ENCODE results near the gene MAP3K1. TPM values are rescaled to one million over a fixed set of nuclear protein-coding genes. Genes with fewer than 3 reads are reported as not detected.

Gene MAP3K1
- total and polyA plus RNA-seq, 4 donors: 2.4 to 15.4 (median 6.7) TPM

- TF ChIP-seq REST (IDR thresholded peaks at IDR 0.05) (no peak), HNF4G (IDR thresholded peaks at IDR 0.05) (no peak), YY1 (IDR thresholded peaks at IDR 0.05) (no peak)
These were observed 10.0 kb downstream of the MAP3K1 start (continued) for GRCh38 chr5:56825222-56825824.

- Histone ChIP-seq H3K27me3 (ENCODE audit: control insufficient read depth in 4 of 4, insufficient read depth in 4 of 4, low read length in 3 of 4) (no peaks in the 10 kb centered on the region), H3K4me3 (ENCODE audit: low read depth in 1 of 3, low read length in 3 of 3) (no peak overlapping the region), H3K36me3 (ENCODE audit: control insufficient read depth in 4 of 4, insufficient read depth in 3 of 4, low read depth in 1 of 4, low read length in 3 of 4) (no peaks in the 10 kb centered on the region), H3K9ac (ENCODE audit: low read depth in 1 of 2, low read length in 2 of 2) (no peak overlapping the region), H3K9me3 (ENCODE audit: control insufficient read depth in 4 of 4, low read length in 3 of 4) (no peaks in the 10 kb centered on the region), H3K4me1 (ENCODE audit: control insufficient read depth in 4 of 4, insufficient read depth in 4 of 4, low read length in 3 of 4) (peaks cover 0 to 32% (median 3%) of the 10 kb centered on the region in 4 donors), H3K27ac (ENCODE audit: low read depth in 1 of 2, low read length in 2 of 2) (no peak overlapping the region)
- WGBS: 76% methylated on average over 5 of the region's 5 CpGs
- no peak for DNase-seq (ENCODE audit: low spot score)
- TF ChIP-seq RAD21 (IDR thresholded peaks at IDR 0.05): peak in 1 of 2 donors; percentile 60
- TF ChIP-seq CTCF (IDR thresholded peaks at IDR 0.05; ENCODE audit: low read depth, low read length, missing input control): peak; percentile 15
- TF ChIP-seq REST (IDR thresholded peaks at IDR 0.05): no peak
- no peak for TF ChIP-seq ATF3 (IDR thresholded peaks at IDR 0.05)
- no peak for TF ChIP-seq TAF1 (conservative IDR thresholded peaks at IDR 0.05)
These were observed 11.7 kb downstream of the MAP3K1 start for GRCh38 chr5:56827049-56827448.

GRCh38 chr5:56827924-56828323 is 12.6 kb downstream of the MAP3K1 start:
- WGBS: 87% methylated on average over 2 of the region's 2 CpGs
- Histone ChIP-seq H3K4me1 (ENCODE audit: control insufficient read depth in 4 of 4, insufficient read depth in 4 of 4, low read length in 3 of 4) (peaks cover 2 to 32% (median 5%) of the 10 kb centered on the region in 4 donors), H3K27ac (ENCODE audit: low read depth in 1 of 2, low read length in 2 of 2) (no peak overlapping the region), H3K36me3 (ENCODE audit: control insufficient read depth in 4 of 4, insufficient read depth in 3 of 4, low read depth in 1 of 4, low read length in 3 of 4) (no peaks in the 10 kb centered on the region), H3K9ac (ENCODE audit: low read depth in 1 of 2, low read length in 2 of 2) (no peak overlapping the region), H3K27me3 (ENCODE audit: control insufficient read depth in 4 of 4, insufficient read depth in 4 of 4, low read length in 3 of 4) (no peaks in the 10 kb centered on the region), H3K4me3 (ENCODE audit: low read depth in 1 of 3, low read length in 3 of 3) (no peak overlapping the region), H3K9me3 (ENCODE audit: control insufficient read depth in 4 of 4, low read length in 3 of 4) (no peaks in the 10 kb centered on the region)
- TF ChIP-seq EGR1 (IDR thresholded peaks at IDR 0.05; ENCODE audit: low read depth in 2 of 2): no peak
- TF ChIP-seq RAD21 (IDR thresholded peaks at IDR 0.05): no peak
- no peak for TF ChIP-seq ZBTB33 (IDR thresholded peaks at IDR 0.05)
- TF ChIP-seq SP1 (IDR thresholded peaks at IDR 0.05): no peak
- TF ChIP-seq GABPA (IDR thresholded peaks at IDR 0.05 in 1 of 2, conservative IDR thresholded peaks at IDR 0.05 in 1 of 2): no peak
- no peak for TF ChIP-seq FOXA2 (IDR thresholded peaks at IDR 0.05)
- TF ChIP-seq NR2F2 (IDR thresholded peaks at IDR 0.05): no peak
- no peak for TF ChIP-seq TAF1 (conservative IDR thresholded peaks at IDR 0.05)
- no peak for TF ChIP-seq ATF3 (IDR thresholded peaks at IDR 0.05)
- TF ChIP-seq HNF4A (conservative IDR thresholded peaks at IDR 0.05): no peak
- no peak for TF ChIP-seq MAX (IDR thresholded peaks at IDR 0.05)
- DNase-seq (ENCODE audit: low spot score): no peak
